SU-DHL-6 (cell line): ENCODE results near the gene MBP.

Experiments used
- EZH2phosphoT487 ChIP-seq: fragments of 200-600 bp; sonication (generic), shearing (Covaris generic); conservative IDR thresholded peaks from 2 replicates; pipeline ENCODE4 v1.6.1; 2018; ENCODE audit warnings: mild to moderate bottlenecking, antibody characterized with exemption, low read length, moderate library complexity, mixed read lengths
- TF ChIP-seq, protein P1 (sequence below): fragments of 200-600 bp; sonication (generic); IDR thresholded peaks from one replicate; pipeline ENCODE4 v1.5.1; 2017; ENCODE audit warnings: antibody characterized with exemption, mild to moderate bottlenecking, low read length, moderate library complexity; ENCODE audit not compliant: insufficient read depth, poor library complexity, severe bottlenecking

- TF ChIP-seq, protein P1, sequence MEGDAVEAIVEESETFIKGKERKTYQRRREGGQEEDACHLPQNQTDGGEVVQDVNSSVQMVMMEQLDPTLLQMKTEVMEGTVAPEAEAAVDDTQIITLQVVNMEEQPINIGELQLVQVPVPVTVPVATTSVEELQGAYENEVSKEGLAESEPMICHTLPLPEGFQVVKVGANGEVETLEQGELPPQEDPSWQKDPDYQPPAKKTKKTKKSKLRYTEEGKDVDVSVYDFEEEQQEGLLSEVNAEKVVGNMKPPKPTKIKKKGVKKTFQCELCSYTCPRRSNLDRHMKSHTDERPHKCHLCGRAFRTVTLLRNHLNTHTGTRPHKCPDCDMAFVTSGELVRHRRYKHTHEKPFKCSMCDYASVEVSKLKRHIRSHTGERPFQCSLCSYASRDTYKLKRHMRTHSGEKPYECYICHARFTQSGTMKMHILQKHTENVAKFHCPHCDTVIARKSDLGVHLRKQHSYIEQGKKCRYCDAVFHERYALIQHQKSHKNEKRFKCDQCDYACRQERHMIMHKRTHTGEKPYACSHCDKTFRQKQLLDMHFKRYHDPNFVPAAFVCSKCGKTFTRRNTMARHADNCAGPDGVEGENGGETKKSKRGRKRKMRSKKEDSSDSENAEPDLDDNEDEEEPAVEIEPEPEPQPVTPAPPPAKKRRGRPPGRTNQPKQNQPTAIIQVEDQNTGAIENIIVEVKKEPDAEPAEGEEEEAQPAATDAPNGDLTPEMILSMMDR = no peak
- TF ChIP-seq EZH2phosphoT487 = no peak
Measured at GRCh38 chr18:77072566-77072965, 60.0 kb downstream of the MBP start.
